Activated T-cell treated with anti-CD3 and anti-CD28 coated beads, Interleukin-2, amount 50 U/mL, for 72 hours (primary cell): ENCODE data around the gene PXT1. TPM values are rescaled to one million over a fixed set of nuclear protein-coding genes. Genes with fewer than 3 reads are reported as not detected.

Experiments used
- ATAC-seq, 2 donors: fragments of 150-1000 bp; cut with Tn5 transposase; replicated peaks in 1 of 2; 2 replicates each; pipeline ENCODE4 v1.10.0; 2021; ENCODE audit warnings: moderate library complexity in 2 of 2, mild to moderate bottlenecking in 1 of 2
- DNase-seq, 2 donors: peaks; one replicate each; pipeline ENCODE4 v3.0.0; 2021 to 2022; ENCODE audit warnings: mixed read lengths in 1 of 2
- H3K27ac Mint-ChIP-seq: one replicate; pipeline ENCODE4 v1.8.0; 2022; ENCODE audit warnings: mild to moderate bottlenecking, moderate library complexity, mixed read lengths
- H3K27me3 Mint-ChIP-seq: one replicate; pipeline ENCODE4 v1.8.0; 2022; ENCODE audit warnings: low read depth, mixed read lengths
- H3K36me3 Mint-ChIP-seq, 2 donors: one replicate each; pipeline ENCODE4 v1.8.0; 2022; ENCODE audit warnings: mixed read lengths in 2 of 2, mild to moderate bottlenecking in 1 of 2; ENCODE audit not compliant: insufficient read depth in 2 of 2
- H3K4me1 Mint-ChIP-seq: one replicate; pipeline ENCODE4 v1.8.0; 2022; ENCODE audit warnings: low read depth, mixed read lengths
- H3K4me3 Mint-ChIP-seq, 2 donors: one replicate each; pipeline ENCODE4 v1.8.0; 2022; ENCODE audit warnings: mild to moderate bottlenecking in 2 of 2, mixed read lengths in 2 of 2, moderate library complexity in 2 of 2
- H3K9me3 Mint-ChIP-seq, 2 donors: one replicate each; pipeline ENCODE4 v1.8.0; 2022; ENCODE audit warnings: mixed read lengths in 2 of 2
- total RNA-seq, 2 donors: library from RNA; stranded (reverse); gene quantifications; one replicate each; pipeline ENCODE4 v1.2.3, GENCODE V29; 2022

The PXT1 gene
- total RNA-seq, 2 donors from 2014 or later, result 0.25 to 0.48 TPM

DNA sequence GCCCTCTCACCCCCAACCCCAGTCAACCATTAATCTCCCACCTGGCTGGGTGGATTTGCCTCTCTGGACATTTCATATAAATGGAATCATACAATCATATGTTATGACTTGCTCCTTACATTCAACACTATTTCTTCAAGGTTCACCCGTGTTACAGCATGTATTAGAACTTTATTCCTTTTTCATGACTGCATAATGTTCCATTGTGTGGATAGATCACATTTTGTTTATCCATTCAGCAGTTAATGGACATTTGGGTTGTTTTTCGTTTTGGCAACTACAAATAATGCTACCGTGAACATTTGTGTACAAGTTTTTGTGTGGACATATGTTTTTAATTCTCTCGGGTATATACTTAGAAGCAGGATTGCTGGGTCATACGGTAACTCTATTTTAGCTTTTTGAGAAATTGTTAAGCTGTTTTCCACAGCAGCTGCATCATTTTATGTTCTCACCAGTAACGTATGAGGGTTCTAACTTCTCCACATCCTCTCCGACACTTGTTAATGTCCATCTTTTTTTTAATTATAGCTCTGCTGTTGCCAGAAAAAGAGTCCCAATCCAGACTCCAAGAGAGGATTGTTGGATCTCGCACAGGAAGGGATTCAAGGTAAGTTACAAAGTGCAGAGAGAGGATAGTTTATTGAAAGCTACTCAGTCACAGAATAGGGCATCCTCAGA is 90.0 kb downstream of the PXT1 start:
- no peaks in the 10 kb centered on the region for H3K36me3 Mint-ChIP-seq
- no peak overlapping the region for H3K27ac Mint-ChIP-seq
- peaks cover 25% of the 10 kb centered on the region for H3K4me1 Mint-ChIP-seq
- no peak overlapping the region for H3K4me3 Mint-ChIP-seq
- ATAC-seq, result no peak
- no peak for DNase-seq
- peaks cover 2 to 3% of the 10 kb centered on the region in 2 donors for H3K9me3 Mint-ChIP-seq
- H3K27me3 Mint-ChIP-seq, result peaks cover 23% of the 10 kb centered on the region

- Mint-ChIP-seq H3K9me3 (peaks cover 2 to 3% of the 10 kb centered on the region in 2 donors), H3K4me1 (peaks cover 9% of the 10 kb centered on the region), H3K27ac (no peak overlapping the region), H3K27me3 (peaks cover 23% of the 10 kb centered on the region), H3K36me3 (no peaks in the 10 kb centered on the region), H3K4me3 (no peak overlapping the region)
- DNase-seq, result no peak
- no peak for ATAC-seq
Measured at GRCh38 chr6:36350681-36351571, 91.7 kb downstream of the PXT1 start.

DNA sequence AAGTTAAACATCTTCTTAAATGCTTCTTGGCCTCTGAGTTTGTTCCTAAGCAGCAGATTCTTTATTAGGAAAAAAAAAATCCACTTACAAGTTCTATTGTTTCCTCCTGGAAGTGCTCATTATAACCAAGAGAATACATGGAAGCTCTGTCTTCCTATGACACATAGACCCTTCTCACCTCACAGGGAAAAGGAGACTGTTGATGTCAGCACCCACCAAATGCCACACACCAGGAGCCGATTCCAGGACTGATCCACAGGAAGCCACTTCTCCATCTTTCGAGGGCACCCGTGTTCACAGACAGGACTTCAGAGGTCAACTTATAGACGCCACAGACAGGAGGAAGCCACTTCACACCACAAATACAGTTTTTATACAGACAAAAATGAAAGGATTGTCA is 92.6 kb downstream of the PXT1 start:
- no peak for ATAC-seq

DNA sequence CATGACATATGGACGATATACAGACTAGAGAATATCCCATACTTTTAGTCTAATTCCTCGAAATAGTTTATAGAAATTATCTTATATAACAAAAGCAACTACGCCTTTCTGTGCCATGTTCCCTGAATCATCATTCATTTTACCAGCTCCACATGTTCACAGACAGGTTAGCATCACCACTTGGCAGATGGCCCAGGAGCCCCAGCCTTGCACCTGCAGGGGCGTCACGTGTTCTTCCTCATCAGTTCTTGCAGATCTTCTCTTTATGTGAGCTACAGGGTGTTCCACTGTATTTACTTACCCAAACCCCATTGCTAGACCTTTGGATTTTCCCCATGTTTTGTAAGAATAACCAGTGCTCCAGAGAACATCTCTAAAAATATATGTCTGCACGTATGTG is 93.4 kb downstream of the PXT1 start:
- ATAC-seq, result no peak
- peaks cover 2 to 3% of the 10 kb centered on the region in 2 donors for H3K9me3 Mint-ChIP-seq

More for the DNA sequence above, 92.6 kb downstream of the PXT1 start:
- H3K9me3 Mint-ChIP-seq, result peaks cover 2 to 3% of the 10 kb centered on the region in 2 donors
- H3K27ac Mint-ChIP-seq, result no peak overlapping the region
- no peak for DNase-seq
- no peaks in the 10 kb centered on the region for H3K36me3 Mint-ChIP-seq
- no peak overlapping the region for H3K4me3 Mint-ChIP-seq
- H3K4me1 Mint-ChIP-seq, result peaks cover under 1% of the 10 kb centered on the region
- H3K27me3 Mint-ChIP-seq, result peaks cover 16% of the 10 kb centered on the region

DNA sequence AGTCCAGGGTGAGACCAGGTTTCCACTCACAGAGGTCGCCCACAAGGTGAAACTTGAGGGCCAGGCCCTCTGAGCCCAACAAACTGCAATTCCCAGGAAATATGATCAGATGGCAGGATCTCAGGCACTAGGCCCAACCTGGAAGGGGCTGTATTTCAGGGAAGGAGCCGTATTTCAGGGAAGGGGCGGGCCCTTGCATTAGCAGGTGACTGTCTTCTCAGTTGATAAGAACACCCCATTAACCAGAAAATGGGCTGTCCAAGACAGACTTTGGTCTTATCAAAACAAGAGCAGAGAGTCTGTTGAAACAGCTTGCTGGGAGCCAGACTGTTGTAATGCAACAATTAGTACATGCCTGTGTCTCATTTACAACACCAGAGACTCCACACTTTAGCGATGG is 95.0 kb downstream of the PXT1 start:
- Mint-ChIP-seq H3K4me3 (no peak overlapping the region), H3K9me3 (no peaks in the 10 kb centered on the region), H3K27me3 (no peaks in the 10 kb centered on the region), H3K36me3 (no peaks in the 10 kb centered on the region), H3K27ac (no peak overlapping the region), H3K4me1 (no peaks in the 10 kb centered on the region)
- DNase-seq (no peak), ATAC-seq (no peak)

More for the DNA sequence above, 93.4 kb downstream of the PXT1 start:
- H3K27ac Mint-ChIP-seq, result no peak overlapping the region
- H3K27me3 Mint-ChIP-seq, result peaks cover 9% of the 10 kb centered on the region
- no peak overlapping the region for H3K4me3 Mint-ChIP-seq
- H3K36me3 Mint-ChIP-seq, result no peaks in the 10 kb centered on the region
- no peaks in the 10 kb centered on the region for H3K4me1 Mint-ChIP-seq
- DNase-seq, result no peak

DNA sequence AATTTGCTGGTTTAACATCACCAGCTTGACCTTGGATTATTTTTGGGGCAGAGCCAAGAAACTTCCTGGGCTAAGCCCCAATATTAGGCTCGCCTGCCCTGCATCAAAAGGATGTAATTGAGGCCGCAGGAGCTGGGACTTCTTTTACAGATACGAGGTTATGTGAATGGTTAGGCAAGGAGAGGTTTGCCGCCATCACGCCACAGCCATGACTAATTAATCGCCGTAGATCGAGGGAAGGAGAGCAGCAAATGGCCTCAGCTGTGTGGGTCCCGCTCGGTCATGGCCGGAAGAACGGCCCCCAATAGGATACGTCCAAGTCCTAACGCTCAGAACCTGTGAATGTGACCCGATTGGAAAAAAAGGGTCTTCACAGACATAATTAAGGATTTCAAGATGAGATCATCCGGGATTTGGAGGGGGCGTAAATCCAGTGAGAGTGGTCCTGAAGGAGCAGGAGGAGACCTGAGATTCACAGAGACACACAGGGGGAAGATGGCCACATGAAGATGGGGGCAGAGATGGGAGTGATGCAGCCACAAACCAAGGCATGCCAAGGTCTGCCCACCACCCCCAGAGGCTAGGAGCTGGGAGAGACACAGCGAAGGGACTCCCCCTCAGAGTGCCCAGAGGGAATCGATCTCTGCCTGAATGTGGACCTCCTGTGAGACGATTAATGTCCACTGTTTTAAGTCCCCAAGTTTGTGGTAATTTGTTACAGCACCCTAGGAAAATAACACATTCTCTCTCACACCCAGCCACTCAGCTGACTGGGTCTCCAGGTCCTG is 96.0 kb downstream of the PXT1 start:
- Mint-ChIP-seq H3K27ac (no peak overlapping the region), H3K36me3 (no peaks in the 10 kb centered on the region), H3K4me1 (no peaks in the 10 kb centered on the region), H3K4me3 (no peak overlapping the region), H3K27me3 (no peaks in the 10 kb centered on the region), H3K9me3 (no peaks in the 10 kb centered on the region)
- ATAC-seq (no peak), DNase-seq (no peak)

- Mint-ChIP-seq H3K27ac (no peak overlapping the region), H3K9me3 (no peaks in the 10 kb centered on the region), H3K36me3 (no peaks in the 10 kb centered on the region), H3K4me3 (no peak overlapping the region), H3K27me3 (peaks cover 2% of the 10 kb centered on the region), H3K4me1 (peaks cover 2% of the 10 kb centered on the region)
- ATAC-seq (no peak), DNase-seq (no peak)
Measured at GRCh38 chr6:36345681-36346466, 96.8 kb downstream of the PXT1 start.

- H3K27ac Mint-ChIP-seq, result no peak overlapping the region
- DNase-seq, result no peak
- H3K9me3 Mint-ChIP-seq, result no peaks in the 10 kb centered on the region
- no peak for ATAC-seq
- H3K4me1 Mint-ChIP-seq, result peaks cover 10% of the 10 kb centered on the region
- no peaks in the 10 kb centered on the region for H3K36me3 Mint-ChIP-seq
- peaks cover 14% of the 10 kb centered on the region for H3K27me3 Mint-ChIP-seq
- H3K4me3 Mint-ChIP-seq, result no peak overlapping the region
Measured at GRCh38 chr6:36343109-36343680, 99.5 kb downstream of the PXT1 start.

DNA sequence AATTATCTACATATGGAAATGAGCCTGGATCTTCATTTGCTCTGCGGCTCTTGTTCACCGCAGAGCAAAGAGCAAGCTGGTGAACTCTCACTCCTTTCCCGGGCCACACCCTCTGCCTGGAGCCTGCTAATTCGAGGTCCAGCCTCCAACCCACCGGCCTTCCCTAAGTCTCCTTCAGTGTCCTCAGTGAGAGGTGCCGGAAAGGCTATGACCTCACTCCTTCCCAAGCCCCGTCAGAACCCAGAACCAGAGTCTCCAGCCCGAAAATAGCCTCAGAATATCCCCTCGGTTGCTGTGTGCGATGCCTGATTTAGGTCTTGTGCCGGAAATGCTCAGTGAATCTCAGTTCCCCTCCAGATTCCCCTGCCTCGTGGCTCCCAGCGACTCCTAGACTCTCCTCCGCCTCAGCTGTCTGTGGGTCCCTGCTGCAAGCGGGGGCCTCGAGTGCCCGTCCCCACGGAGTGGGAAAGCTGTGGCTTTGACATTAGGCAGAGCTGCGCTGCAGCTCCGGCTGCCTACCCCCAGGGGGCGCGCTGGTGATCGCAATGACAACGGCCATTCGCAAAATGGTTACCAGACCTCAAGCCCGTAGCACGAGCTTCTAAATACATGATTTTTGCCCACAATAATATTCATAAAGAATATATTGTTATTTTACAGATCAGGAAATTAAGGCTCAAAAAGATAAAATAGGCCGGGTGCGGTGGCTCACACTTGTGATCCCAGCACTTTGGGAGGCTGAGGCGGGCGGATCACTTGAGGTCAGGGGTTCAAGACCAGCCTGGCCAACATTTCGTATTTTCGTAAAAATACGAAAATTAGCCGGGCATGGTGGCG is 101.8 kb downstream of the PXT1 start:
- H3K27ac Mint-ChIP-seq, result no peak overlapping the region

More for the DNA sequence above, 101.8 kb downstream of the PXT1 start:
- no peaks in the 10 kb centered on the region for H3K36me3 Mint-ChIP-seq
- no peaks in the 10 kb centered on the region for H3K9me3 Mint-ChIP-seq
- H3K4me3 Mint-ChIP-seq, result peak overlapping the region; percentile 10 to 75
- DNase-seq (peak; percentile 67 to 75), ATAC-seq (peak; percentile 77 to 87)
- H3K27me3 Mint-ChIP-seq, result peaks cover 15% of the 10 kb centered on the region
- H3K4me1 Mint-ChIP-seq, result peaks cover 21% of the 10 kb centered on the region
